MCF 10A (cell line): ENCODE data around the gene B9D1. TPM values are rescaled to one million over a fixed set of nuclear protein-coding genes. Genes with fewer than 3 reads are reported as not detected.

Experiments
- BruUV-seq: library from RNA; stranded (reverse); fragments of 400-500 nt; replicated peaks from 2 replicates; lab custom pipeline; 2021; lab: Mats Ljungman, UMichigan
- CTCF ChIA-PET: fragments of 300-600 bp; sonication (Branson Sonifier 250); formaldehyde crosslinking; extraction: SDS; loops from one replicate; lab custom pipeline; 2021; ENCODE audit warnings: antibody characterized with exemption, inconsistent platforms; lab: Yijun Ruan, JAX
- POLR2A ChIA-PET: fragments of 300-600, 350-650 bp; sonication (Branson Sonifier 250); formaldehyde crosslinking; extraction: SDS; loops from one replicate; lab custom pipeline; 2020; ENCODE audit warnings: antibody characterized with exemption, inconsistent platforms; lab: Yijun Ruan, JAX
- DNase-seq: peaks from one replicate; pipeline ENCODE4 v3.0.0-alpha.2; 2018; ENCODE audit not compliant: unreplicated experiment
- H3K27ac Mint-ChIP-seq: one replicate; pipeline ENCODE4 v1.8.0; 2022; ENCODE audit warnings: mild to moderate bottlenecking, low read depth, mixed read lengths; ENCODE audit not compliant: unreplicated experiment
- H3K27me3 Mint-ChIP-seq: one replicate; pipeline ENCODE4 v1.8.0; 2022; ENCODE audit warnings: mixed read lengths; ENCODE audit not compliant: insufficient read depth, unreplicated experiment
- H3K36me3 Mint-ChIP-seq: one replicate; pipeline ENCODE4 v1.8.0; 2022; ENCODE audit warnings: mild to moderate bottlenecking, moderate library complexity, mixed read lengths; ENCODE audit not compliant: insufficient read depth, unreplicated experiment
- H3K4me1 Mint-ChIP-seq: one replicate; pipeline ENCODE4 v1.8.0; 2022; ENCODE audit warnings: mixed read lengths; ENCODE audit not compliant: insufficient read depth, unreplicated experiment
- H3K4me3 Mint-ChIP-seq: one replicate; pipeline ENCODE4 v1.8.0; 2022; ENCODE audit warnings: mild to moderate bottlenecking, moderate library complexity, mixed read lengths; ENCODE audit not compliant: unreplicated experiment
- H3K9me3 Mint-ChIP-seq: one replicate; pipeline ENCODE4 v1.8.0; 2022; ENCODE audit warnings: mixed read lengths; ENCODE audit not compliant: unreplicated experiment
- CTCF ChIP-seq: fragments of 200-600 bp; IDR thresholded peaks from one replicate; pipeline ENCODE4 v1.8.0; 2022; ENCODE audit warnings: antibody characterized with exemption, mild to moderate bottlenecking; ENCODE audit not compliant: unreplicated experiment
- intact Hi-C: fragments of 100-400 bp; cut with micrococcal nuclease; formaldehyde crosslinking; loops from 2 replicates; pipeline ENCODE4 v1.14.1; 2022
- total RNA-seq: library from RNA; stranded (reverse); gene quantifications from 2 replicates; pipeline ENCODE4 v1.2.3, GENCODE V29; 2022

The B9D1 gene
- total RNA-seq, 1 experiment from 2014 or later, result 33.0 TPM

- Mint-ChIP-seq H3K4me1 (peaks cover 10% of the 10 kb centered on the region), H3K27me3 (no peaks in the 10 kb centered on the region), H3K27ac (no peak overlapping the region), H3K9me3 (no peaks in the 10 kb centered on the region), H3K36me3 (peaks cover 23% of the 10 kb centered on the region), H3K4me3 (no peak overlapping the region)
- ChIA-PET CTCF (no interaction called here), POLR2A (no interaction called here)
- no peak for DNase-seq
- no peak for TF ChIP-seq CTCF
- intact Hi-C loops, result no loop called here
- no TSS peak for BruUV-seq
Measured at GRCh38 chr17:19299866-19300265, 62.7 kb downstream of the B9D1 start.

- peaks cover 23% of the 10 kb centered on the region for H3K36me3 Mint-ChIP-seq
- no peak overlapping the region for H3K4me3 Mint-ChIP-seq
- ChIA-PET POLR2A (interaction anchor here (0.7 kb wide), 1 partner anchor 52 kb away, joined by 3 read pairs; no protein-coding TSS in a partner anchor), CTCF (no interaction called here)
- H3K4me1 Mint-ChIP-seq, result peaks cover 10% of the 10 kb centered on the region
- H3K27me3 Mint-ChIP-seq, result no peaks in the 10 kb centered on the region
- no peaks in the 10 kb centered on the region for H3K9me3 Mint-ChIP-seq
- DNase-seq, result no peak
- intact Hi-C loops, result no loop called here
- BruUV-seq, result no TSS peak
- no peak overlapping the region for H3K27ac Mint-ChIP-seq
- TF ChIP-seq CTCF, result no peak
Measured at GRCh38 chr17:19299214-19299747, 63.2 kb downstream of the B9D1 start.

- DNase-seq, result no peak
- TF ChIP-seq CTCF, result no peak
- H3K9me3 Mint-ChIP-seq, result no peaks in the 10 kb centered on the region
- H3K4me1 Mint-ChIP-seq, result peaks cover 10% of the 10 kb centered on the region
- POLR2A ChIA-PET, result interaction anchor here (0.7 kb wide), 1 partner anchor 52 kb away, joined by 3 read pairs; no protein-coding TSS in a partner anchor
- CTCF ChIA-PET, result interaction anchor here (0.7 kb wide), 1 partner anchor 18 kb away, joined by 3 read pairs; no protein-coding TSS in a partner anchor
- H3K27me3 Mint-ChIP-seq, result no peaks in the 10 kb centered on the region
- intact Hi-C loops, result no loop called here
- H3K27ac Mint-ChIP-seq, result no peak overlapping the region
- no TSS peak for BruUV-seq
- H3K36me3 Mint-ChIP-seq, result peaks cover 23% of the 10 kb centered on the region
- no peak overlapping the region for H3K4me3 Mint-ChIP-seq
Measured at GRCh38 chr17:19298569-19299213, 63.8 kb downstream of the B9D1 start.
